Measurements from ENCODE around the gene UGT3A2. TPM values are rescaled to one million over a fixed set of nuclear protein-coding genes. Genes with fewer than 3 reads are reported as not detected.

Gene UGT3A2
- total and polyA plus RNA-seq, 7 donors: 0.07 to 0.68 TPM; not detected in 5

DNA sequence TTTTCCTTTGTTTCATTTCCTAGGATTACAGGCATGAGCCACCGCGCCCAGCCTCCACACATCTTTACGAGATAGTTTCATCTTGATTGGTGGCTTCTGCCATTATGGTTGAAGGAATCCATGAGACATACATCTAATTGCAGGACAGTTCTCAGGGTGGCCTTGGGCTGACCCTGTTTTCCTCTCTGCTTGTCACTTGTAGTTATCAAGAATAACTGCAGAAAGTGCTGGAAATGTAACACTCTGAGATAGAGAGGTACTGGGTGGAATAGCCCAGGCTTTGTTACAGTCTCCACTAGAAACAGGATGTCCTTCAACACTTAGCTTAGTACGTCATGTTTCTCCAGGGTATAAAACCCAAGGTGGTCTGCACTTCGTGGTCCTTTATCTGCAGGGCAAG, 10.7 kb downstream of the UGT3A2 start:
- no peak overlapping the region for H3K27ac ChIP-seq
- 72 to 77% methylated on average over 5 of the region's 5 CpGs for WGBS, 2 donors
- no peaks in the 10 kb centered on the region for H3K9me3 ChIP-seq
- no peaks in the 10 kb centered on the region for H3K4me1 ChIP-seq
- DNase-seq: no peak
- no peaks in the 10 kb centered on the region for H3K27me3 ChIP-seq
- H3K36me3 ChIP-seq: no peaks in the 10 kb centered on the region
- intact Hi-C loops (cut with DNase I): no loop called here
- H3K4me3 ChIP-seq: no peak overlapping the region
- TF ChIP-seq POLR2AphosphoS5 (IDR thresholded peaks at IDR 0.05): no peak
- no peak for TF ChIP-seq POLR2A (IDR thresholded peaks at IDR 0.05)
- TF ChIP-seq, protein P1, sequence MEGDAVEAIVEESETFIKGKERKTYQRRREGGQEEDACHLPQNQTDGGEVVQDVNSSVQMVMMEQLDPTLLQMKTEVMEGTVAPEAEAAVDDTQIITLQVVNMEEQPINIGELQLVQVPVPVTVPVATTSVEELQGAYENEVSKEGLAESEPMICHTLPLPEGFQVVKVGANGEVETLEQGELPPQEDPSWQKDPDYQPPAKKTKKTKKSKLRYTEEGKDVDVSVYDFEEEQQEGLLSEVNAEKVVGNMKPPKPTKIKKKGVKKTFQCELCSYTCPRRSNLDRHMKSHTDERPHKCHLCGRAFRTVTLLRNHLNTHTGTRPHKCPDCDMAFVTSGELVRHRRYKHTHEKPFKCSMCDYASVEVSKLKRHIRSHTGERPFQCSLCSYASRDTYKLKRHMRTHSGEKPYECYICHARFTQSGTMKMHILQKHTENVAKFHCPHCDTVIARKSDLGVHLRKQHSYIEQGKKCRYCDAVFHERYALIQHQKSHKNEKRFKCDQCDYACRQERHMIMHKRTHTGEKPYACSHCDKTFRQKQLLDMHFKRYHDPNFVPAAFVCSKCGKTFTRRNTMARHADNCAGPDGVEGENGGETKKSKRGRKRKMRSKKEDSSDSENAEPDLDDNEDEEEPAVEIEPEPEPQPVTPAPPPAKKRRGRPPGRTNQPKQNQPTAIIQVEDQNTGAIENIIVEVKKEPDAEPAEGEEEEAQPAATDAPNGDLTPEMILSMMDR (IDR thresholded peaks at IDR 0.05): no peak
- TF ChIP-seq EP300 (IDR thresholded peaks at IDR 0.05): no peak

DNA sequence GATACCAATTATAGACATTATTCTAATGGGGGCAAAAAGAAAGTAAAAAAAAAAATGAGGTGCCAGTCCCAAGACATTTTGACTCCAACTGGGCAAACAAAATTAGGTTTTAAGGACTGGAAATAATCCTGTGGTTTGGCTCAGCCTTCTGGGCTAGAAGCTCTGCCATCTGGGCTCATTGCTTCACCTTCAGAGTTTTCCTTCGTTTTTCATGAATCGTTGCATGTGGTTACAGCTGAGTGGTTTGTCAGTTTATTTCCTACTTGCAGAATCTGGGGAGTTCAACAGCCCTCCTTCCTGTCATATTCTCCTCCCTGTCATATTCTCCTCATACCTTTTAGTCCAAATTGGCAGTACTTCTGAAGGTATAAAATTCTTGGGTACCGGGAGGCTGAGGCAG, 12.0 kb downstream of the UGT3A2 start:
- no peaks in the 10 kb centered on the region for H3K9me3 ChIP-seq
- TF ChIP-seq POLR2AphosphoS5 (IDR thresholded peaks at IDR 0.05) (no peak), POLR2A (IDR thresholded peaks at IDR 0.05) (no peak), EP300 (IDR thresholded peaks at IDR 0.05) (no peak)
- TF ChIP-seq, protein P1 (IDR thresholded peaks at IDR 0.05): no peak
- WGBS, 2 donors: 50 to 88% methylated on average over 3 of the region's 3 CpGs
- DNase-seq: no peak
- no peak overlapping the region for H3K27ac ChIP-seq
- no peaks in the 10 kb centered on the region for H3K27me3 ChIP-seq
- intact Hi-C loops (cut with DNase I): no loop called here
- H3K4me1 ChIP-seq: no peaks in the 10 kb centered on the region
- no peak overlapping the region for H3K4me3 ChIP-seq
- no peaks in the 10 kb centered on the region for H3K36me3 ChIP-seq

GRCh38 chr5:36052538-36052937, 14.1 kb downstream of the UGT3A2 start:
- DNase-seq: no peak
- Histone ChIP-seq H3K4me3 (no peak overlapping the region), H3K4me1 (no peaks in the 10 kb centered on the region), H3K27me3 (no peaks in the 10 kb centered on the region), H3K36me3 (no peaks in the 10 kb centered on the region), H3K9me3 (no peaks in the 10 kb centered on the region), H3K27ac (no peak overlapping the region)
- intact Hi-C loops (cut with DNase I): no loop called here
- TF ChIP-seq, protein P1 (IDR thresholded peaks at IDR 0.05): no peak
- TF ChIP-seq POLR2AphosphoS5 (IDR thresholded peaks at IDR 0.05) (no peak), EP300 (IDR thresholded peaks at IDR 0.05) (no peak), POLR2A (IDR thresholded peaks at IDR 0.05) (no peak)

DNA sequence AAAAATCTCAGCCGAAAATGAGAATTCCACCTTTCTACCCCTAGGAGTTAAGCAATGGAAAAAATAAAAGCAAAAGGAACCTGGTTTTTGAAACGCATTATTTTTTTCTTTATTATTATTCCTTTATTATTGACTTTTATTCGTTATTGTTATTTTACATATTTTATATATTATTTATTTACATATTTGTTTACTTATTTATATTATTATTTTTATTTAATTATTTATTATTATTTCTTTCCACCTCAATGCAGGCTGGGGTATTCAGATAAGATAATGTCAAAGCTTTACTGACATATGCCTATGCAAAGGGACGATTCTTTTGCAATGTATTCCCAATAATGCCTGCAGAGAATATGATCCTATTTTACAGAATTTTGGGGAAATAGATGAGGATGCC, 16.7 kb downstream of the UGT3A2 start:
- H3K4me3 ChIP-seq: no peak overlapping the region
- no peak overlapping the region for H3K27ac ChIP-seq
- H3K9me3 ChIP-seq: no peaks in the 10 kb centered on the region
- 81 to 83% methylated on average over 4 of the region's 4 CpGs for WGBS, 2 donors
- no peaks in the 10 kb centered on the region for H3K27me3 ChIP-seq
- intact Hi-C loops (cut with DNase I): no loop called here
- DNase-seq: no peak
- H3K36me3 ChIP-seq: no peaks in the 10 kb centered on the region
- TF ChIP-seq EP300 (IDR thresholded peaks at IDR 0.05) (no peak), POLR2A (IDR thresholded peaks at IDR 0.05) (no peak), POLR2AphosphoS5 (IDR thresholded peaks at IDR 0.05) (no peak)
- TF ChIP-seq, protein P1 (IDR thresholded peaks at IDR 0.05): no peak
- H3K4me1 ChIP-seq: no peaks in the 10 kb centered on the region

DNA sequence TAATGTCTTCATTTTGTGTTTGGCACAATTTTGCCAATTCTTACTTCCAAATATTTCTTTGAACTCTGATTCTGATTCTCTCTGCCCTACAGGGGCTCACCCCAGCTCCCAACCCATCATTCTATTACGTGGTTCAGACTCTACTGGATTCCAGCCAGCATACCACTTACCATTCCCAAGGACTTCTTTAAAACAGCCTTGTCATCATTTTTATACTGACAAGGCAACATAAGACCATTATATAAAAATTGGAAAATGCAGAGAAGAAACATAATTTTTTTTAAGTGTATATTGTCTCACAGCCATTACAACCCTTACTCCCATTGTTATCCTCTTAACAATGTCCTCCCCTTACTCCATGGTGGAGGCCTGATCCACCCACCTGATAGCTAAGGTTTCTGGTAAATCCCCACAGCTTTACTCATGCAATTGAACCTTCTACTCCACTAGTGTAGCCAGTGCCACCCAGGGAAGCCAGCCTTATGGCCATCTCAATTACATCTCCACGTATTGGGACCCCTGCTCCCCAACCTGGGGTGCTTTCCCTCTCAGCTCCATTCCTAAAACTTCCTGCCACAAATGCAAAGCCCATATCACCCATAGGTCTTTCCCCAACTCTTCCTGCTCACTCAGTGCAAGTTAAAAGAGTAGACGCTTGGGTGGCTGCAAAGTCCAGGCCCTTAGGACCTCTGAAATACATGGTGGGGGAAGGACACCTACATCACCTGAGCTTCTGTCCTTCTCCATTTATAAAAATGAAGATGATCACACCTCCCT, 19.1 kb downstream of the UGT3A2 start:
- no peaks in the 10 kb centered on the region for H3K36me3 ChIP-seq
- TF ChIP-seq EP300 (IDR thresholded peaks at IDR 0.05): no peak
- no peak for TF ChIP-seq POLR2AphosphoS5 (IDR thresholded peaks at IDR 0.05)
- TF ChIP-seq, protein P1 (IDR thresholded peaks at IDR 0.05): no peak
- TF ChIP-seq POLR2A (IDR thresholded peaks at IDR 0.05): no peak
- WGBS, 2 donors: 84 to 88% methylated on average over 3 of the region's 3 CpGs
- H3K27me3 ChIP-seq: no peaks in the 10 kb centered on the region
- no peaks in the 10 kb centered on the region for H3K4me1 ChIP-seq
- no peak for DNase-seq
- intact Hi-C loops (cut with DNase I): no loop called here
- H3K27ac ChIP-seq: no peak overlapping the region
- no peak overlapping the region for H3K4me3 ChIP-seq
- H3K9me3 ChIP-seq: no peaks in the 10 kb centered on the region

Measured in sigmoid colon (tissue), 7 donors.